ENCODE measurements around the gene SDHA.
"Not testable (repeated sequence)": the region's sequence is repeated elsewhere in the genome, so short reads cannot be mapped to it uniquely, and the experiment has no call there.

Gene SDHA

DNA sequence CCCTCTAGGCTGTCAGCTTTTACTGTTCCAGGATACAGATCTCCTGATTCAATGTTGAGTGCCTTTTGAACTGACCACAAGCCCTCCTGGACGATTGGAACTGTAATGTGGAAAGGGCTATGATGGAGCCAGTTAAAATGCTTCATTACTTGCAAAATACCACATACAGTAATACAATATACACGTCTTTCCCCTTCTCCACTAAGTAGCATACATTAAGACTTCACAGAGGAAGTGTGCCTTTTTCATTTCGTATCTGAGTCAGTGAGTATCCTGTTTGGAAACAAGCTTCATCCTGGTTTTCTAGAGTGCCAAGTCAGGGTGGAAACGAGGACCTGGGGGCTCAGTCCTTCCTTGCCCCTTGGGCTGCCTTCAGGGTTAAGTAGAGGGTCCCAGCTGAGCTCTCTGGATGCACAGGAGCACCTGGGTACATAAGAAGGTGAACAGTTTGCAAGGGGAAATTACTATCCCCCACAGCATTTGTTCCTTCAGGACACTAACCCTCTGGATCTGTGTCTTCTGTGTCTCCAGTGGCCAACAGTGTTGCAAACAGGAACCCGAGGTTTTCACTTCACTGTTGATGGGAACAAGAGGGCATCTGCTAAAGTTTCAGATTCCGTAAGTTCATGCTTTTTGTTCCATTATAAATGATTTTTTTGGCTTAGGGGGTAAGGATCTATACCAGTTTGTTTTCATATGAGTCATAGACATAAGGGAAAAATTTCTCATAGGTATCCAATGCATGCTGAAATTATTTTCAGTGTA, 5.0 kb downstream of the SDHA start:
- not testable (repeated sequence) for DNase-seq

DNA sequence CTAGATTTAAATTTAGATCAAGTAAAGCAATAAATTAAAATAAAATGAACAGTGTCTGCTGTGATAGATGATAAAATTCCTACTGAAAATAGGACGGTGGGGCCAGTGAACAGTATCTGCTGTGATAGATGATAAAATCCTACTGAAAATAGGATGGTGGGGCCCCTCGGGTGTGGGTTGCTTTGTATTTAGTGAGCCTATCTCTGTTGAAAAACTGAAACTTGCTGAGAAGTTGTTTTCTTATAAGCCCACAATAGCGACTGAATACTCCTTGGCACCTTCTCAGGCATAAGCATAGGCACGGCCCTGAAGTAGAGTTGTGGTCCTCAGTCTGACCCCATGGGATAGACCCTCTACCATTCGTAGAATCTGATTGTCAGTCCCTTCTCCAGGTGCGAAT, 5.7 kb downstream of the SDHA start:
- no peak for DNase-seq

DNA sequence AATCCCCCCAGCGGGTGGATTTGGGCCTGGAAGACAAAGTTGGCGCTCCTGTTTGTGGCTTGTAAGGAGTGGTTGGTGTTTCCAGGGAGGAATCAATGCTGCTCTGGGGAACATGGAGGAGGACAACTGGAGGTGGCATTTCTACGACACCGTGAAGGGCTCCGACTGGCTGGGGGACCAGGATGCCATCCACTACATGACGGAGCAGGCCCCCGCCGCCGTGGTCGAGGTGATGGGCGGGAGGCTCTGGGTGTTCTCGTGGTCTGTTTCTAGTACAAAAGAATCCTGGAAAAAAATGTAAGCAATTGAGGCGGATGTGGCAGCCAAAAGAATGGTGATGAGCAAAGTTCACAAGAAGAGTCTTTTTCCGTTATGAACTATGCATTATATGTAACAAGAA, 7.2 kb downstream of the SDHA start:
- no peak for DNase-seq

DNA sequence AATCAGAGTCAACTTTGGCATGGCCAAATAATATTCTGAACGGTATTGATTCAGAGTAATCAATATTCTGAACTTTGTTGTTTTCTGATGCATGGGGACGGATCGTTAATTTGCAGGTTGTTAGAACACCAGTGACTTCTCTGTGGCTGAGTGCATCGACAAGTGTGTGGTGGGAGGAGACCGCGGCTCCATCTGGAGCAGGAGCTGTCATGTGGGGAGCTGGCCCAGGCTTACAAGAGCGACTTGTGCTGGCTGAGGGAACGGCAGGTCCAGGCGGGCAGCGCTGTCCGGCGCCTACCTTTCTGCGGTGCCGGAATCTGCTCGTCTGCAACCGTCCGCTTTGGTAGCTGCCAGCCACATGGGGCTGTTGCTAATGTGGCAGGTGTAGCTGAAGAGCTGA, 9.3 kb downstream of the SDHA start:
- not testable (repeated sequence) for DNase-seq

DNA sequence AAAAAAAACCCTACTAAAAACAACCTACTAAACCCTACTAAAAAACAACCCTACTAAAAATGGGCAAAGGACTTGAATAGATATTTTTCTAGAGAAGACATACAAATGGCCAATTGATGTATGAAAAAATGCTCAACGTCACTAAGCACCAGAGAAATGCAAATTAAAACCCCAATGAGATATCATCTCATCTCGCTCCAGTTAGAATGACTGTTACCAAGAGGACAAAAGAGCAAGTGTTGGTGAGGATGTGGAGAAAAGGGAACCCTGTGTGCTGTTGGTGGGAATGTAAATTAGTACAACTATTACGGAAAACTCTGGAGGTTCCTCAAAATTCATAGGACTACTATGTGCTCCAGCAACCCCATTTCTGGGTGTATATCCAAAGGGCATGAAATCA, 10.8 kb downstream of the SDHA start:
- DNase-seq = no peak

DNA sequence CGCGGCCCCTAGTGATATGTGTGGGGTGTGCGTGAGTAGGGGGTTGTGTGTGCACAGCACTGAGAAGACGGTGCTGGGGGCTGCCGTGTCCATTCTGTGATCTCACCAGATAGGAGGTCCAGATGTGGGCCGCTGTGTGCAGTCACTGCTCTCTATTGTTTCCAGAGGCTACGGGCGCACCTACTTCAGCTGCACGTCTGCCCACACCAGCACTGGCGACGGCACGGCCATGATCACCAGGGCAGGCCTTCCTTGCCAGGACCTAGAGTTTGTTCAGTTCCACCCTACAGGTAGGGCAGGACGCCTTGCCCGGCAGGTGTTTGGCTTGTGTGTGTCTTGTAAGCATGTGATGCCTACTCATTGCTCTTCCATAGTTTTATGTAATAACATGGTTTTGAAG, 12.6 kb downstream of the SDHA start:
- DNase-seq = no peak

DNA sequence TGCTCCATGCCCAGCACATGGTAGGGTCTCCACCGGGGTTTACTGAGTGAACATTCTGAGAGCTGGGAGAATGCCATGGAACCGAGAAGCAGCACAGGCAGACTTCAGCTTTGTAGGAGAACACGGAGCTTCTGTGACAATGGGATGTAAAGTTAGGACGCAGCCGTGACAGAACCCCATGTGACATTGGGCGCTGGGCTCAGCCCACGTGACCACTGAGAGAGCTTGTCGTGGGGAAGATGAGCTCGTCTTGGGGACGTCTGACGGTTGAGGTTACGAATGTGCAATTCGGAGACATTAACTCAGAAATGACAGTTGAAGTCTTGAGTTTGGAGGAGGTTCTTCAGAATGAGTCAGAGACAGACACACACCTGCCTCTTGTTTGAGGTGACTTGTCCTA, 13.5 kb downstream of the SDHA start:
- no peak for DNase-seq

DNA sequence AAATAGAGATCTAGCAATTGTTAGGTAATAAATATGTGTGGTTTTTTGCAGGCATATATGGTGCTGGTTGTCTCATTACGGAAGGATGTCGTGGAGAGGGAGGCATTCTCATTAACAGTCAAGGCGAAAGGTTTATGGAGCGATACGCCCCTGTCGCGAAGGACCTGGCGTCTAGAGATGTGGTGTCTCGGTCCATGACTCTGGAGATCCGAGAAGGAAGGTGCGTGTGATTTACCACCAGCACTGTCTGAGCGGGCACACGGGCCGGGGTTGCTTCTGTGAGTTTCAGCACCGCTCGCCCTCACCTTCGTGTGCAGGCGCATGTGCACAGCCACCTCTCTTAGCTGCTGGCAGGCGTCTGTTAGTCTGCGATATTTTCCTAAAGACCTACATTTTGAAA, 15.3 kb downstream of the SDHA start:
- not testable (repeated sequence) for DNase-seq

DNA sequence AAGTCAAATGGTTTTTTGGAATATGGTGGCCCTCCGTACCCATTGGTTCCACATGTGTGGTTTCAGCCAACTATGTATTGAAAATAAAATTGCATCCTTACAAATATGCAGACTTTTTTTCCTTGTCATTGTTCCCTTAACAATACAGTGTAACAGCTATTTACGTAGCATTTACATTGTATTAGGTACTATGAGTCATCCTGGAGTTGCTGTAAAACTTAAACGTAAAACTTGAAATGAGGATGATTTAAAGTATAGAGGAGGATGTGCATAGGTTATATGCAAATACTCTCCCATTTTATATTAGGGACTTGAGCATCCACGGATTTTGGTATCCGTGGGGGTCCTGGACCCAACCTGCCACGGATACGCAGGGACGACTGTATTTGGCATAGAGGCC, 16.3 kb downstream of the SDHA start:
- DNase-seq = no peak

DNA sequence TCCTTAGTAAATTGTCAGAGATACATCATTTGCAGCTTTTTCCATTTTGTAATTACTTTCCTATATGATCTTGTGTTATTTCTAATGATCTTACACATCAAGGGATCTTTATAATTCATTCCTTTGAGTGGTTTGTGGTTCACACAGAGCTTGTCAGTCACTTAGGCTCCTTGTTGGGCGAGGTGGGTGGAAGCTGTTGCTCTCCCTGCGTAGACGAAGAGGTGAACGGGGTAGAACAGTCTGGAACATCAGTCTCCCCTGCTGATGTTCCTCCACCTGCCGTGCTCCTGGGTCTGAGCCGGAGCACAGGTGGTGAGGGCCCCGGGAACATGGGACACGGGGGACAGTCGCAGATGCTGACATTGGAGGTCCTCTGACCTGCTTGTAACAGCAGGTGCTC, 17.4 kb downstream of the SDHA start:
- not testable (repeated sequence) for DNase-seq

DNA sequence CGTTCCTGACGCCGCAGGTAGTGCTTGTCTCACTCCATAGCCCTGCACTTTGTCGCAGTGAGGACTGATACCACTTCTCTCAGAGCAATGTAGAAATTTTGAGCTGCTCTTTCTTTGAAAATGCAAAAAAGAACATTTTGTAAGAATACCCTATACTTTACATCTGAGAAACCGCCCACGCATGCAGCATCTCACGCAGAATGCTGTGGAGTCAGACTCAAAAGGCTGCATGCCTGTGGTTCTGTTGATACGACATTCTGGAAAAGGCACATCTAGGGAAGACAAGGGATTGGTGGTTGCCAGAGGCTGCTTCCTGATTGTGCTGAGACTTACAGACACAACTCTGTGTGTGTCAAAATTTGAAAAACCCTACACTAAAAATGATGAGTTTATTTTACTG, 19.8 kb downstream of the SDHA start:
- not testable (repeated sequence) for DNase-seq

DNA sequence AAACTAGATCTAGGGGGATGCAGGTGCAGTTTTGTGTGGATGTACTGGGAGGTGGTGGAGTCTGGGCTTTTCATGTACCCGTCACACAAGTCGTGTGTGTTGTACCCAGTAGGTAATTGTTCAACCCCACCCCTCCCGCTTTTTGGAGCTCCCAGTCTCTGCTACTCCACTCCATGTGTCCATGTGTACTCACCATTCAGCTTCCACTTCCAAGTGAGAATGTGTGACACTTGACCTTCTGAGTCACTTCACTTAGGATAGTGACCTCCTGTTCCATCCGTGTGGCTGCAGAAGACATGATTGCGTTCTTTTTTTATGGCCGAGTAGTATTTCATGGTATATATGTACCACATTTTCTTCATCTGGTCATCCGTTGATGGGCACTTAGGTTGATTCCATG, 22.4 kb downstream of the SDHA start:
- not testable (repeated sequence) for DNase-seq

DNA sequence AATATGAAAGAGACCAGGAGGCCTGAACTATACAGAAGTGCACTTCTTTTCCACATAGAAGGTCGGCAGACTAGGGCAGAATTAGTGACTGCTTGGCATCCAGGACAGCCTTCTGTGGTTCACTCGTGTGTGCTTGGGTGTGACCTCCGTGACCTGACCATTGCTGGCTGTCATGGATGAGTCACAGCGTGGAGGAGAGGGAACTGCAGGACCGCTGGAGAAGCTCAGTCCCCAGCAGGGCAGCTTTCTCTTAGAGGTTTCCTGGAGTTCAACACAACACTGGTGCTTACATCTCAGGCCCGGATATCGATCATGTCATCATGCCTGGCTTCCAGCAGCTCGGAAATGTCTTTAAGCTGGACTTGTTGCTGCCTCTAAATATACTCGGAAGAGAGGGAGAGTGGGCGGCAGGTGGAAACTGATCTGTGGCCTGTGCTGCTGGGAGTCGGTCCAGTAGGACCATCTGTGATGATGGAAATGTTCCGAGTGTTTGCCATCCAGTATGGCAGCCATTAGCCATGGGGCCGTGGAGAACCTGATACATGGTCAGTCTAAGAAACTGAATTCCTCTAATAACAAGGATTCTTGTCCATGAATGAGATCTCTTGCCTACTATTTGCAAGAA, 23.0 kb downstream of the SDHA start:
- not testable (repeated sequence) for DNase-seq

DNA sequence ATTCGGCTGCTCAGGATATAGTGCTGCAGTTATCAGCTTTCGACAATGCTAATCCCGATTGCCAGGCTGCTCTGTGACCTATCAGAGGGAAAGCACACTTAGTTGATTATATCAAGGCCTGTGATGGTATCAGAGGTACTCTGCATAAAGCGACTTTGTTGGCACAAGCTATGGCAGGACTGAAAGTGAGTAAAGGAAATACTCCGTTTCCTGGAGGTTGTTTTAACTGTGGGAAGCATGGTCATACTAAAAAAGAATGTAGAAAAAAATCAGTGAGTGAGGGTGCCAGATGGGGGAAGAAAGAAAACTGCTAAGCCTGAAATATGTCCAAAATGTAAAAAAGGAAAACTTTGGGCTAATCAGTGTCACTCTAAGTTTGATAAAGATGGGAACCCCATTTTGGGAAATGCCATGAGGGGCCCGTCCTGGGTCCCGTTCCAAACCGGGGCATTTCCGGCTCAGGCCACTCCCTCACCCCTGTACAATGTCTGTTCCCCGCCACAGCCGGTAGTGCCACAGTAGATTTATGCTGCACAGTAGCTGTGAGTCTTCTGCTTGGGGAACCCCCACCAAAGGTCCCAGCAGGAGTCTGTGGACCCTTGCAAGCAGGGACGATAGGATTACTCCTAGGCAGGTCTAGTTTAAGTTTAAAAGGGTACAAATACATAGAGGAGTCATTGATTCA, 25.7 kb downstream of the SDHA start:
- not testable (repeated sequence) for DNase-seq

DNA sequence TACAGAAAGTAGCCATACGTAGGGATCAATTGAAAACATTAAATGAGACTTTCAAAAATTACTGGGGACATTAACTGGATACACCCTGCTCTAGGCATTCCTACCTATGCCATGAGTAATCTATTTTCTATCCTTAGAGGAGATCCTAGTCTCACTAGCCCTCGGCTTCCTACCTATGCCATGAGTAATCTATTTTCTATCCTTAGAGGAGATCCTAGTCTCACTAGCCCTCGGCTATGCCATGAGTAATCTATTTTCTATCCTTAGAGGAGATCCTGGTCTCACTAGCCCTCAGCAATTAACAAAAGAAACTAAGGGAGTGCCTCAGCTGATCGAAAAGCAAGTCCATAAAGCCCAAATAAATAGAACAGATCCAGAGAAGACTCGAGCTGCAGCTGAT, 27.6 kb downstream of the SDHA start:
- DNase-seq = not testable (repeated sequence)

DNA sequence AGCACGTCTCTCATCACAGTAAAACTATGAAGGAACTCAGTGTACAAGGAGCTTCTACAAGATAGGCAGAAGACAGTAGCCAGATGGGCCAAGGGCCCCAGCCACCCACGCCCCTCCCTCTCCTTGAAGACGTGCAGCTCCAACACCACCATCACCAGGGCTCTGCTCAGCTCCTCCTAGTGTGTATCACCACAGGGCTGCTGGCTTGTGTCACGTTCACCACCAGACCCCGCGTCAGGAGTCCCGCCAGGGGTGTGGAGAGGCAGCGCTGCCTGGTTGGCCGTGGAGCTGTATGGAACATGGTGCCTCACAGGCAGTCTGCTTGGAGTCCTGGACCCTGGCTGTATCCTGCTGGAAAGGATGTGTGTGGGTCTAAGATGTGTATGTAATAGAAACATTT, 32.3 kb downstream of the SDHA start:
- DNase-seq = not testable (repeated sequence)

DNA sequence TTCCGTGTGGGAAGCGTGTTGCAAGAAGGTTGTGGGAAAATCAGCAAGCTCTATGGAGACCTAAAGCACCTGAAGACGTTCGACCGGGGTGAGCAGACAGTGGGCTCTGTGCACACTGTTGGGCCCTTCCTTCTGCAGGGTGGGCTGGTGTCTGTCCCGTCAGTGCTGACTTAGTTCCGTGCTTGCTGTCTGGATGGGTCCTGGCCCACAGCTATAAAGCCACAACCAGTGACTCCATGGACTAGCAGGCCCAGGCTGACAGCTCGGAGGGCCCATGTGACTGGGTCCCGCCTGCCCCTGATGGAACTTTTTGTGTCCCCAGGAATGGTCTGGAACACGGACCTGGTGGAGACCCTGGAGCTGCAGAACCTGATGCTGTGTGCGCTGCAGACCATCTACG, 32.9 kb downstream of the SDHA start:
- DNase-seq = not testable (repeated sequence)

DNA sequence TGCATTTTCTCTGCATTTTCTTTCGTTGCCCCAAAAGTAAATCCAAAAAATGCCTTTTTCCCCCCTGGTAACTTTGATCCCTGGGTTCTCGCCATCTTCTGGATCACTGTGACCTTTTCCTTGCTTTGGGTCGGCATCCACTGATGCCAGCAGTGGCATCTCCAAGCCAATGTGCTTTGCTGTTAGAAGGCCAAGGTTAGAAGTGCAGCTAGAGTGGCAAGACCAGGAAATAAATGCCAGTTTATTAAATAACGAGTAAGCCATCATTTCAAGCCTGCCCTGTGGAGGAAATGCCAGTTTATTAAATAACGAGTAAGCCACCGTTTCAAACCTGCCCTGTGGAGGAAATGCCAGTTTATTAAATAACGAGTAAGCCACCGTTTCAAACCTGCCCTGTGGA, 33.4 kb downstream of the SDHA start:
- DNase-seq = not testable (repeated sequence)

DNA sequence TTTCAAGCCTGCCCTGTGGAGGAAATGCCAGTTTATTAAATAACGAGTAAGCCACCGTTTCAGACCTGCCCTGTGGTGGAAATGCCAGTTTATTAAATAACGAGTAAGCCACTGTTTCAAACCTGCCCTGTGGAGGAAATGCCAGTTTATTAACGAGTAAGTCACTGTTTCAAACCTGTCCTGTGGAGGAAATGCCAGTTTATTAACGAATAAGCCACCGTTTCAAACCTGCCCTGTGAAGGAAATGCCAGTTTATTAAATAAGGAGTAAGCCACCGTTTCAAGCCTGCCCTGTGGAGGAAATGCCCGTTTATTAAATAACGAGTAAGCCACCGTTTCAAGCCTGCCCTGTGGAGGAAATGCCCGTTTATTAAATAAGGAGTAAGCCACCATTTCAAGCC, 33.9 kb downstream of the SDHA start:
- not testable (repeated sequence) for DNase-seq

DNA sequence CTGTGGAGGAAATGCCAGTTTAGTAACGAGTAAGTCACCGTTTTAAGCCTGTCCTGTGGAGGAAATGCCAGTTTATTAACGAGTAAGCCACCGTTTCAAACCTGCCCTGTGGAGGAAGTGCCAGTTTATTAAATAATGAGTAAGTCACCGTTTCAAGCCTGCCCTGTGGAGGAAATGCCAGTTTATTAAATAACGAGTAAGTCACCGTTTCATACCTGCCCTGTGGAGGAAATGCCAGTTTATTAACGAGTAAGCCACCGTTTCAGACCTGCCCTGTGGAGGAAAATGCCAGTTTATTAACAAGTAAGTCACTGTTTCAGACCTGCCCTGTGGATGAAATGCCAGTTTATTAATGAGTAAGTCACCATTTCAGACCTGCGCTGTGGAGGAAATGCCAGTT, 34.4 kb downstream of the SDHA start:
- no peak for DNase-seq

DNA sequence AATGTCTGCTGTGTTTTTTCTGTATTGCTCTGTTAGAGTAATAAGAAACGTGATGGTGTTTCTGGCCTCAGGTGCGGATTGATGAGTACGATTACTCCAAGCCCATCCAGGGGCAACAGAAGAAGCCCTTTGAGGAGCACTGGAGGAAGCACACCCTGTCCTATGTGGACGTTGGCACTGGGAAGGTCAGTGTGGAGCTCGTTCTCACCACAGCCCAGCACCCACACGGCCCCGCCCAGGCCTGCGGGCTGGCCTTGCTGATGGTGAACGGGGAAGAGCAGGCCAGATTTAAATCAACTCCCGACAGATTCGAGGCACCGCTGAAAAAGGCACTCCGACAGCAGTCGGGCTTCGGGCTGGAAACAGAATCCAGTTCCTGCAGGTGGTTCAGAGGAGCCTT, 36.2 kb downstream of the SDHA start:
- DNase-seq = not testable (repeated sequence)

DNA sequence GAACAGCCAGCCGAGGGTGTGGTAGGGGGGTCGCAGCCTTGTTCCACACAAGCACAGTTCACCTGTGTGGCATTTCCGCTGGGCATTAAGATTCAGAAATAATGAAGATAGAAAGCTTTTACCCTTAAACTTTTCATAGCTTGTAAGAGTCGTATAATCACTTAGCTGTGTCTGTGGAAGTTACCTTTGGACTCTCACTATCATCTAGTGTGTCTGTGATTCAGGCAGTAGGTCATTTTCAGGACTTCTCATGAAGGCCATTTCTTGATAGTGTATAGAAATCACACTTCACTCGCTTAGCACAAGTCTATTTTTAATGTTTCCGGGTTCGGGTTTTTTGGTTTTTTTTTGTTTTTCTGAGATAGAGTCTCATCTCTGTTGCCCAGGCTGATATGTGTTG, 37.0 kb downstream of the SDHA start:
- not testable (repeated sequence) for DNase-seq

DNA sequence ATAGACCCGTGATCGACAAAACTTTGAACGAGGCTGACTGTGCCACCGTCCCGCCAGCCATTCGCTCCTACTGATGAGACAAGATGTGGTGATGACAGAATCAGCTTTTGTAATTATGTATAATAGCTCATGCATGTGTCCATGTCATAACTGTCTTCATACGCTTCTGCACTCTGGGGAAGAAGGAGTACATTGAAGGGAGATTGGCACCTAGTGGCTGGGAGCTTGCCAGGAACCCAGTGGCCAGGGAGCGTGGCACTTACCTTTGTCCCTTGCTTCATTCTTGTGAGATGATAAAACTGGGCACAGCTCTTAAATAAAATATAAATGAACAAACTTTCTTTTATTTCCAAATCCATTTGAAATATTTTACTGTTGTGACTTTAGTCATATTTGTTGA, 38.2 kb downstream of the SDHA start:
- not testable (repeated sequence) for DNase-seq

DNA sequence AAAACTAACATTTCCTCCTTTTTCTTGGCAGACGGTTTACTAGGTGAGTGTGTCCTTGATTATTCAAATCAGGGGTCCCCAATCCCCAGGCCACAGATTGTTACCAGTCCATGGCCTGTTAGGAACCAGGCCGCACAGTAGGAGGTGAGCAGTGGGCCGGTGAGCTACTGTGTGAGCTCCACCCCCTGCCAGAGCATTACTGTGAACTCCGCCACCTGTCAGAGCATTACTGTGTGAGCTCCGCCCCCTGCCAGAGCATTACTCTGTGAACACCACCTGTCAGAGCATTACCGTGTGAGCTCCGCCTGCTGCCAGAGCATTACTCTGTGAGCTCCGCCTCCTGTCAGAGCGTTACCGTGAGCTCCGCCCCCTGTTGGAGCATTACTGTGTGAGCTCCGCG, 39.0 kb downstream of the SDHA start:
- DNase-seq = no peak

All from NCI-H748 treated with DMSO at 0.1 percent for 48 hours (cell line).